Keratinocyte (primary cell): Measurements from ENCODE around the gene PDE11A. TPM values are rescaled to one million over a fixed set of nuclear protein-coding genes. Genes with fewer than 3 reads are reported as not detected.

Experiments
- DNase-seq: peaks from one replicate; pipeline ENCODE4 v3.0.0-alpha.2; 2011; ENCODE audit warnings: low read depth, missing footprints, low spot score
- FAIRE-seq: peaks from 2 replicates; lab custom pipeline; 2011; peaks lifted over from hg19 to GRCh38; lab: Jason Lieb, UNC
- H2AFZ ChIP-seq: 2 replicates; pipeline ENCODE4 v1.6.0; 2012; ENCODE audit warnings: low read length, control low read depth, inconsistent platforms; ENCODE audit not compliant: control insufficient read depth
- H3K27ac ChIP-seq: 2 replicates; pipeline ENCODE4 v1.5.1; 2011; ENCODE audit warnings: low read length; ENCODE audit not compliant: control insufficient read depth, insufficient read depth
- H3K27me3 ChIP-seq: 3 replicates; pipeline ENCODE4 v1.6.0; 2011; ENCODE audit warnings: low read length; ENCODE audit not compliant: control insufficient read depth, insufficient read depth; ENCODE audit errors: extremely low read depth
- H3K36me3 ChIP-seq, 2 experiments: 2 replicates in 1 of 2; 3 replicates in 1 of 2; pipeline ENCODE4 v1.5.1; 2011; ENCODE audit warnings: low read length in 2 of 2, mild to moderate bottlenecking in 1 of 2; ENCODE audit not compliant: control insufficient read depth in 2 of 2, insufficient read depth in 2 of 2; ENCODE audit errors: extremely low read depth in 1 of 2
- H3K4me1 ChIP-seq: 3 replicates; pipeline ENCODE4 v1.5.1; 2011; ENCODE audit warnings: low read length; ENCODE audit not compliant: control insufficient read depth, insufficient read depth; ENCODE audit errors: extremely low read depth
- H3K4me2 ChIP-seq: 3 replicates; pipeline ENCODE4 v1.6.0; 2011; ENCODE audit warnings: low read depth, low read length; ENCODE audit not compliant: control insufficient read depth, insufficient read depth; ENCODE audit errors: extremely low read depth
- H3K4me3 ChIP-seq, 3 experiments: fragments of 200-600 bp in 1 of 3; sonication (generic) in 1 of 3; 2 replicates in 2 of 3; 3 replicates in 1 of 3; pipeline ENCODE4 v1.5.1; 2011 to 2016; ENCODE audit warnings: low read length in 3 of 3, mild to moderate bottlenecking in 3 of 3, control low read depth in 2 of 3, inconsistent platforms in 1 of 3, low read depth in 1 of 3, mixed read lengths in 1 of 3, mixed run types in 1 of 3, moderate library complexity in 1 of 3; ENCODE audit not compliant: control insufficient read depth in 2 of 3, insufficient read depth in 2 of 3; ENCODE audit errors: extremely low read depth in 1 of 3
- H3K79me2 ChIP-seq: 2 replicates; pipeline ENCODE4 v1.6.0; 2012; ENCODE audit warnings: low read length; ENCODE audit not compliant: control insufficient read depth, insufficient read depth
- H3K9ac ChIP-seq: 3 replicates; pipeline ENCODE4 v1.6.0; 2011; ENCODE audit warnings: low read length; ENCODE audit not compliant: control insufficient read depth, insufficient read depth; ENCODE audit errors: extremely low read depth
- H3K9me1 ChIP-seq: 3 replicates; pipeline ENCODE4 v1.6.0; 2011; ENCODE audit warnings: low read length; ENCODE audit not compliant: control insufficient read depth, insufficient read depth; ENCODE audit errors: extremely low read depth
- H3K9me3 ChIP-seq: 2 replicates; pipeline ENCODE4 v1.5.1; 2012; ENCODE audit warnings: low read depth, low read length; ENCODE audit not compliant: control insufficient read depth
- H4K20me1 ChIP-seq: 3 replicates; pipeline ENCODE4 v1.6.0; 2011; ENCODE audit warnings: low read length; ENCODE audit not compliant: control insufficient read depth, insufficient read depth; ENCODE audit errors: extremely low read depth
- CTCF ChIP-seq, 3 experiments: IDR thresholded peaks in 1 of 3; conservative IDR thresholded peaks in 1 of 3; optimal IDR thresholded peaks in 1 of 3; 2 replicates in 2 of 3; 3 replicates in 1 of 3; pipeline versions ENCODE3 to v1.5.1; 2011; ENCODE audit warnings: low read length in 3 of 3, mild to moderate bottlenecking in 3 of 3, moderate library complexity in 2 of 3, control low read depth in 1 of 3, inconsistent platforms in 1 of 3; ENCODE audit not compliant: insufficient read depth in 2 of 3; ENCODE audit errors: extremely low read depth in 1 of 3
- EZH2 ChIP-seq: IDR thresholded peaks from one replicate; pipeline ENCODE4 v1.6.1; 2012; ENCODE audit warnings: inconsistent platforms, mild to moderate bottlenecking, low read length, moderate library complexity
- dilution Hi-C: fragments of 300-500 bp; cut with MboI; formaldehyde crosslinking; loops from one replicate; pipeline ENCODE4 v1.7.0; 2020; ENCODE audit warnings: low sequenced_read_pairs; ENCODE audit not compliant: extremely low pct_ligation_motif_present
- polyA plus RNA-seq, 5 experiments: library from polyadenylated mRNA; depleted of rRNA in 3 of 5; stranded (reverse) in 3 of 5; stranded (forward) in 1 of 5; unstranded in 1 of 5; fragments of >200 nt; gene quantifications; 1 replicate in 1 of 5; 2 replicates in 3 of 5; 3 replicates in 1 of 5; pipeline versions ENCODE4 v1.2.1 to v1.2.3, GENCODE V29; 2011 to 2012; ENCODE audit warnings: missing spikeins in 2 of 5, low read depth in 1 of 5, low replicate concordance in 1 of 5

Gene PDE11A
- polyA plus RNA-seq, 1 donor (not counting 4 experiments of a cell fraction or from before 2014, with no cell fraction given), result 0.01 TPM

DNA sequence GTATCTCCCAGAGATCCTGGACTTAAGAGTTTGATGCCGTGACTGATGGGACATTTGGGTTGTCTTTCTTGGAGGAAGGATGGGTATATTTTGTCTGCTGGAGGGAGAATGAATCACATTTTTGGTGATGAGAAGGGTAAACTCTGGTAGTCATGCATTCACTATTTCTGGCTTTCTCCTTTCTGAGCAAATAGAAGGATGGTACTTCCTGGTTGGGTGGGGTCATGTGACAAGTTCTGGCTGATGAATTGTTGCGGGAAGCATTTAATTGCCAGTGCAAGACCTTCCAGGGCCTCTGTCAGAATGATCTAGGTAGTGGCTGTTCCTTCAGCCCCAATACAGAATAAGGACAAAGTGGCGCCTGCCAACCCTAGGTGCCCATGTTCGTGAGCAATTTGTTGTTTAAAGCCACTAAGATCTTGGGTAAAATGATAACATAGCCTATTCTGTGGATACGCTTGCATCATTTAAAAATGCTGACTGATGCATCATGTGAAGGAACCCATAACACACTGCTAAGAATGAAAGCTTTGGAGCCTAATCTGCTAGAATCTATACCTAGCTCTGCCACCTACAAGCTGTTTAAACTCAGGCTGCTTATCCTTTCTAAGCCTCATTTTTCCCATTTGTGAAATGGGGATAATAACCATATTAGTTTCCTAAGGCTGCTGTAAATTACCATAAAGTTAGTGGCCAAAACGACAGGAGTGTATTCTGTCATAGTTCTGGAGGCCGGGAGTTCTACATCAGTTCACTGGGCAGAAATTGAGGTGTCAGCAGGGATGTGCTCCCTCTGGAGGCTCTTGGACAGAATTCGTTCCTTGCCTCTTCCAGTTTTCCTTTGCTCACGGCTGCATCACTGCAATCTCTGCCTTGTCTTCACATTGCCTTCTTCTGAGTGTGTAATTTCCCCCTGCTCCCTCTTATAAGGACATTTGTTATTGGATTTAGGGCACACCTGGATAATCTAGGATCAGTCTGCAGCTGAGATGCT lies 398.7 kb downstream of the PDE11A start:
- dilution Hi-C loops, result no loop called here
- no peak for TF ChIP-seq EZH2
- peak; percentile 16 to 33 (median 19) for TF ChIP-seq CTCF (optimal IDR thresholded peaks at IDR 0.05 in 1 of 3, IDR thresholded peaks at IDR 0.05 in 1 of 3, conservative IDR thresholded peaks at IDR 0.05 in 1 of 3; ENCODE audit: extremely low read depth in 1 of 3, insufficient read depth in 2 of 3, low read length in 3 of 3)
- no peaks in the 10 kb centered on the region for H3K4me1 ChIP-seq

GRCh38 chr2:177671662-177672061 lies 400.9 kb downstream of the PDE11A start:
- Histone ChIP-seq H3K27ac (no peak overlapping the region), H3K9me3 (no peaks in the 10 kb centered on the region), H3K9ac (no peak overlapping the region), H4K20me1 (no peaks in the 10 kb centered on the region), H2AFZ (no peak overlapping the region), H3K36me3 (no peaks in the 10 kb centered on the region), H3K9me1 (no peaks in the 10 kb centered on the region), H3K27me3 (peaks cover 7% of the 10 kb centered on the region), H3K79me2 (no peaks in the 10 kb centered on the region), H3K4me3 (no peak overlapping the region), H3K4me2 (no peak overlapping the region), H3K4me1 (no peaks in the 10 kb centered on the region)
- TF ChIP-seq EZH2, result no peak
- no peak for TF ChIP-seq CTCF (optimal IDR thresholded peaks at IDR 0.05 in 1 of 3, IDR thresholded peaks at IDR 0.05 in 1 of 3, conservative IDR thresholded peaks at IDR 0.05 in 1 of 3; ENCODE audit: extremely low read depth in 1 of 3, insufficient read depth in 2 of 3, low read length in 3 of 3)
- FAIRE-seq, result no peak
- dilution Hi-C loops, result no loop called here
- no peak for DNase-seq

More for the DNA sequence above, 398.7 kb downstream of the PDE11A start:
- H3K79me2 ChIP-seq, result no peaks in the 10 kb centered on the region
- H4K20me1 ChIP-seq, result no peaks in the 10 kb centered on the region
- FAIRE-seq (no peak), DNase-seq (no peak)
- H3K36me3 ChIP-seq, result no peaks in the 10 kb centered on the region
- H2AFZ ChIP-seq, result no peak overlapping the region
- peaks cover 10% of the 10 kb centered on the region for H3K27me3 ChIP-seq
- H3K9ac ChIP-seq, result no peak overlapping the region
- H3K4me2 ChIP-seq, result no peak overlapping the region
- no peak overlapping the region for H3K27ac ChIP-seq
- H3K9me3 ChIP-seq, result no peaks in the 10 kb centered on the region
- no peaks in the 10 kb centered on the region for H3K9me1 ChIP-seq
- no peak overlapping the region for H3K4me3 ChIP-seq
